Endothelial cell of umbilical vein (primary cell): Measurements from ENCODE around the gene TRAF3IP1. TPM values are rescaled to one million over a fixed set of nuclear protein-coding genes. Genes with fewer than 3 reads are reported as not detected.

Experiments used
- BruUV-seq: library from RNA; stranded (reverse); fragments of 400-500 nt; replicated peaks from 2 replicates; lab custom pipeline; 2021; lab: Mats Ljungman, UMichigan
- CTCF ChIA-PET: fragments of 300-600, 350-600 bp; sonication (Branson Sonifier 250); formaldehyde crosslinking; loops from one replicate; lab custom pipeline; 2021; ENCODE audit warnings: antibody characterized with exemption, inconsistent platforms; lab: Charles Lee
- POLR2A ChIA-PET: fragments of 300-600, 350-600 bp; sonication (Branson Sonifier 250); formaldehyde crosslinking; loops from one replicate; lab custom pipeline; 2021; ENCODE audit warnings: antibody characterized with exemption, inconsistent platforms; lab: Charles Lee
- DNase-seq: peaks from one replicate; pipeline ENCODE4 v3.0.0-alpha.2; 2011; ENCODE audit warnings: low read depth, low spot score
- FAIRE-seq: peaks from 2 replicates; lab custom pipeline; 2011; peaks lifted over from hg19 to GRCh38; lab: Jason Lieb, UNC
- H2AFZ ChIP-seq: 2 replicates; pipeline ENCODE4 v1.6.0; 2012; ENCODE audit warnings: low read depth, low read length, control low read depth, inconsistent platforms
- H3K27ac ChIP-seq: 2 replicates; pipeline ENCODE4 v1.5.1; 2011; ENCODE audit warnings: low read depth, mild to moderate bottlenecking, control low read depth, low read length, moderate library complexity; ENCODE audit not compliant: insufficient read depth
- H3K27me3 ChIP-seq, 2 experiments: 2 replicates each; pipeline versions ENCODE4 v1.6.0 to v1.6.1; 2011; ENCODE audit warnings: low read length in 2 of 2, mixed read lengths in 1 of 2; ENCODE audit not compliant: control insufficient read depth in 2 of 2, insufficient read depth in 2 of 2
- H3K36me3 ChIP-seq, 2 experiments: 2 replicates in 1 of 2; 3 replicates in 1 of 2; pipeline ENCODE4 v1.5.1; 2011; ENCODE audit warnings: low read length in 2 of 2, mild to moderate bottlenecking in 1 of 2, moderate library complexity in 1 of 2; ENCODE audit not compliant: control insufficient read depth in 2 of 2, insufficient read depth in 2 of 2; ENCODE audit errors: extremely low read depth in 1 of 2
- H3K4me1 ChIP-seq: 3 replicates; pipeline ENCODE4 v1.5.1; 2011; ENCODE audit warnings: mild to moderate bottlenecking, low read length; ENCODE audit not compliant: control insufficient read depth, insufficient read depth; ENCODE audit errors: extremely low read depth
- H3K4me2 ChIP-seq: 2 replicates; pipeline ENCODE4 v1.6.1; 2011; ENCODE audit warnings: low read length, control low read depth, mixed read lengths; ENCODE audit not compliant: insufficient read depth
- H3K4me3 ChIP-seq, 3 experiments: fragments of 200-600 bp in 1 of 3; sonication (generic), shearing (Covaris generic) in 1 of 3; replicated peaks in 1 of 3; 2 replicates each; pipeline ENCODE4 v1.5.1; 2011 to 2016; ENCODE audit warnings: control low read depth in 3 of 3, low read length in 3 of 3, mild to moderate bottlenecking in 2 of 3, inconsistent platforms in 1 of 3, low read depth in 1 of 3, moderate library complexity in 1 of 3; ENCODE audit not compliant: insufficient read depth in 1 of 3
- H3K79me2 ChIP-seq: 2 replicates; pipeline ENCODE4 v1.6.0; 2012; ENCODE audit warnings: low read length, inconsistent platforms; ENCODE audit not compliant: control insufficient read depth, insufficient read depth
- H3K9ac ChIP-seq: replicated peaks from 2 replicates; pipeline ENCODE3; 2011; ENCODE audit warnings: low read length, control low read depth; ENCODE audit not compliant: insufficient read depth; ENCODE audit errors: extremely low read depth
- H3K9me1 ChIP-seq: replicated peaks from 3 replicates; pipeline ENCODE4 v1.6.0; 2011; ENCODE audit warnings: mild to moderate bottlenecking, low read length; ENCODE audit not compliant: control insufficient read depth, insufficient read depth; ENCODE audit errors: extremely low read depth
- H3K9me3 ChIP-seq: replicated peaks from 2 replicates; pipeline ENCODE4 v1.5.1; 2012; ENCODE audit warnings: low read length, inconsistent platforms; ENCODE audit not compliant: control insufficient read depth, insufficient read depth
- H4K20me1 ChIP-seq: replicated peaks from 2 replicates; pipeline ENCODE3; 2011; ENCODE audit warnings: mild to moderate bottlenecking, low read length; ENCODE audit not compliant: control insufficient read depth, insufficient read depth; ENCODE audit errors: extremely low read depth
- EZH2 ChIP-seq: IDR thresholded peaks from 2 replicates; pipeline ENCODE4 v1.6.1; 2012; ENCODE audit warnings: borderline replicate concordance, low read depth, mild to moderate bottlenecking, moderate library complexity, low read length, inconsistent platforms; ENCODE audit not compliant: severe bottlenecking
- FOS ChIP-seq: IDR thresholded peaks from 2 replicates; pipeline ENCODE4 v1.6.1; 2011; ENCODE audit warnings: mild to moderate bottlenecking, low read length, moderate library complexity, borderline replicate concordance; ENCODE audit not compliant: insufficient read depth
- GATA2 ChIP-seq: IDR thresholded peaks from 2 replicates; pipeline ENCODE4 v1.7.0; 2011; ENCODE audit warnings: low read depth, mild to moderate bottlenecking, moderate library complexity, mixed read lengths, low read length; ENCODE audit not compliant: insufficient read length, insufficient read depth
- JUN ChIP-seq: IDR thresholded peaks from 2 replicates; pipeline ENCODE4 v1.6.1; 2011; ENCODE audit warnings: borderline replicate concordance, low read depth; ENCODE audit not compliant: insufficient read length, insufficient read depth
- MYC ChIP-seq: IDR thresholded peaks from one replicate; pipeline ENCODE4 v1.6.1; 2011; ENCODE audit warnings: mild to moderate bottlenecking, low read depth, low read length
- POLR2A ChIP-seq: IDR thresholded peaks from 2 replicates; pipeline ENCODE4 v1.6.1; 2012; ENCODE audit warnings: low read depth, mild to moderate bottlenecking, control low read depth, low read length
- POLR2AphosphoS5 ChIP-seq: IDR thresholded peaks from 2 replicates; pipeline ENCODE4 v1.6.1; 2012; ENCODE audit warnings: low read depth, mild to moderate bottlenecking, control low read depth, low read length, moderate library complexity; ENCODE audit not compliant: insufficient read depth
- dilution Hi-C: fragments of 300-500 bp; cut with MboI; formaldehyde crosslinking; loops from one replicate; pipeline ENCODE4 v1.15.0; 2019; ENCODE audit warnings: low sequenced_read_pairs; ENCODE audit not compliant: extremely low pct_ligation_motif_present
- intact Hi-C: fragments of 100-400 bp; cut with micrococcal nuclease; formaldehyde crosslinking; loops from one replicate; pipeline ENCODE4 v1.10.0; 2022
- polyA plus RNA-seq, 4 experiments: library from polyadenylated mRNA; depleted of rRNA in 3 of 4; stranded (reverse) in 3 of 4; unstranded in 1 of 4; fragments of >200 nt; gene quantifications; 2 replicates each; pipeline versions ENCODE4 v1.2.1 to v1.2.3, GENCODE V29; 2011 to 2012; ENCODE audit warnings: missing spikeins in 1 of 4
- total RNA-seq: library from RNA; stranded (reverse); gene quantifications from 2 replicates; pipeline ENCODE4 v1.2.3, GENCODE V29; 2021
- TF ChIP-seq, protein P1 (sequence below): IDR thresholded peaks from 2 replicates; pipeline ENCODE4 v1.6.1; 2011; ENCODE audit not compliant: insufficient read depth, insufficient read length

The TRAF3IP1 gene
- total and polyA plus RNA-seq, 2 donors (not counting 3 experiments of a cell fraction or from before 2014, with no cell fraction given): 3.4 to 15.9 TPM

DNA sequence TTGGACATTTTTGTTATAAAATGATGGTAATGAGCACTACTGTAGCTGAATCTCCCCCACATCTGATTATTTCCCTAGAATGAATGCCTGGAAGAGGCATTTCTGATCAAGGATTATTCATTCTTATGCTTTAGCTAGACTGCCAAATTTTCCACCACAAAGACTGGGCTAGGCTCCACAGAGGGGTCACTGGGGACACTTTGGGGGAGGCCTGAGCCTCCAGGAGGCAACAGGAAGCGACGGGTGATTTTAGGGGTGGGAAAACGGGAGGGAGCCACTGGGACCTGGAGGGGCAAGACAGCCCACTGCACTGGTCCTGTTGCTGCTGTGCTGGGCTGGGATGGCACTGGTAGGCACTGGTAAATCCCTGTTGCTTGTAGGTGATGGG lies 104.0 kb downstream of the TRAF3IP1 start:
- Histone ChIP-seq H3K27ac (no peak overlapping the region), H3K9ac (no peak overlapping the region), H3K4me2 (no peak overlapping the region), H3K36me3 (no peaks in the 10 kb centered on the region), H3K9me1 (no peaks in the 10 kb centered on the region), H3K27me3 (no peaks in the 10 kb centered on the region), H3K4me3 (no peak overlapping the region), H3K4me1 (peaks cover 21% of the 10 kb centered on the region), H4K20me1 (no peaks in the 10 kb centered on the region), H3K9me3 (no peaks in the 10 kb centered on the region), H2AFZ (no peak overlapping the region), H3K79me2 (peaks cover 22% of the 10 kb centered on the region)
- ChIA-PET POLR2A (interaction anchor here (0.6 kb wide), 1 partner anchor 222 kb away, joined by 4 read pairs; no protein-coding TSS in a partner anchor), CTCF (no interaction called here)
- BruUV-seq: no TSS peak
- FAIRE-seq: no peak
- dilution Hi-C loops (no loop called here), intact Hi-C loops (loop anchor here (10.0 kb wide), 1 partner anchor 170 kb away; no protein-coding TSS in a partner anchor)
- no peak for DNase-seq
- TF ChIP-seq JUN: no peak
- TF ChIP-seq POLR2A: no peak
- TF ChIP-seq GATA2: no peak
- no peak for TF ChIP-seq EZH2
- TF ChIP-seq MYC: no peak
- TF ChIP-seq, protein P1, sequence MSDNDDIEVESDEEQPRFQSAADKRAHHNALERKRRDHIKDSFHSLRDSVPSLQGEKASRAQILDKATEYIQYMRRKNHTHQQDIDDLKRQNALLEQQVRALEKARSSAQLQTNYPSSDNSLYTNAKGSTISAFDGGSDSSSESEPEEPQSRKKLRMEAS: no peak
- no peak for TF ChIP-seq POLR2AphosphoS5
- no peak for TF ChIP-seq FOS
